GF-D8 (cell line): ENCODE measurements around the gene FHOD1.

ENCODE experiments used
- DNase-seq: peaks from one replicate; lab custom pipeline; 2025; lab: John Stamatoyannopoulos, UW

Gene FHOD1

GRCh38 chr16:67190041-67190440 is 57.2 kb downstream of the FHOD1 start, which contains the start of gene EXOC3L1:
Gene EXOC3L1 (minus strand): TSS chr16:67190136. CDS start chr16:67189676, 460 bp downstream.
- DNase-seq, result no peak

GRCh38 chr16:67188798-67189197 is 58.5 kb downstream of the FHOD1 start:
- DNase-seq, result no peak

- DNase-seq, result no peak
These were observed 59.0 kb downstream of the FHOD1 start for GRCh38 chr16:67188323-67188722.

- DNase-seq, result no peak
These were observed 59.9 kb downstream of the FHOD1 start for GRCh38 chr16:67187175-67187890.

- DNase-seq, result no peak
These were observed 60.7 kb downstream of the FHOD1 start for GRCh38 chr16:67186550-67186950.

GRCh38 chr16:67185651-67186134 is 61.6 kb downstream of the FHOD1 start:
- no peak for DNase-seq

GRCh38 chr16:67184995-67185650 is 62.2 kb downstream of the FHOD1 start:
- DNase-seq, result peak; percentile 34

GRCh38 chr16:67184453-67184994 is 62.8 kb downstream of the FHOD1 start:
- no peak for DNase-seq

GRCh38 chr16:67183627-67184452 is 63.4 kb downstream of the FHOD1 start, which contains the start of gene MATCAP1:
Gene MATCAP1 (minus strand): TSS chr16:67183963. CDS start chr16:67180610, 3,353 bp downstream.
- DNase-seq, result peak; percentile 97

GRCh38 chr16:67183284-67183626 is 64.0 kb downstream of the FHOD1 start:
- no peak for DNase-seq

GRCh38 chr16:67182288-67182687 is 65.0 kb downstream of the FHOD1 start:
- DNase-seq, result no peak

GRCh38 chr16:67181346-67181745 is 65.9 kb downstream of the FHOD1 start:
- no peak for DNase-seq

GRCh38 chr16:67180166-67180565 is 67.1 kb downstream of the FHOD1 start:
- no peak for DNase-seq

GRCh38 chr16:67179421-67180080 is 67.7 kb downstream of the FHOD1 start:
- DNase-seq, result no peak
